Peyer's patch (tissue), 4 donors: ENCODE results near the gene COBL. TPM values are rescaled to one million over a fixed set of nuclear protein-coding genes. Genes with fewer than 3 reads are reported as not detected.

Experiments
- DNase-seq, 3 donors: peaks; one replicate each; pipeline ENCODE4 v3.0.0-alpha.2; 2017 to 2019
- H3K27ac ChIP-seq, 4 donors: fragments of 200-600 bp; sonication (generic); one replicate each; pipeline ENCODE4 v1.5.1; 2016 to 2019
- H3K27me3 ChIP-seq, 2 donors: fragments of 200-600 bp; sonication (generic); one replicate each; pipeline ENCODE4 v1.5.1; 2019
- H3K36me3 ChIP-seq, 3 donors: fragments of 200-600 bp; sonication (generic); one replicate each; pipeline ENCODE4 v1.5.1; 2016 to 2019
- H3K4me1 ChIP-seq, 4 donors: fragments of 200-600 bp; sonication (generic); one replicate each; pipeline ENCODE4 v1.5.1; 2016 to 2019
- H3K4me3 ChIP-seq, 4 donors: fragments of 200-600 bp; sonication (generic); 1 replicate in 3 of 4; 2 replicates in 1 of 4; pipeline ENCODE4 v1.5.1; 2016 to 2019; ENCODE audit warnings: mild to moderate bottlenecking in 1 of 4
- H3K9me3 ChIP-seq, 4 donors: fragments of 200-600 bp; sonication (generic); one replicate each; pipeline ENCODE4 v1.5.1; 2016 to 2019; ENCODE audit warnings: mild to moderate bottlenecking in 1 of 4
- POLR2A ChIP-seq, 2 donors: fragments of 450-650 bp; IDR thresholded peaks; one replicate each; pipeline ENCODE4 v1.5.1; 2017; ENCODE audit warnings: antibody characterized with exemption in 2 of 2, mild to moderate bottlenecking in 2 of 2, moderate library complexity in 2 of 2
- total RNA-seq, 4 donors: library from RNA; depleted of rRNA; stranded (reverse); fragments of >200 nt; gene quantifications; one replicate each; pipeline ENCODE4 v1.1.0, GENCODE V29; 2016
- TF ChIP-seq, protein P1 (sequence below), 6 experiments: fragments of 450-650 bp in 4 of 6; fragments of 200-600 bp in 2 of 6; sonication (generic) in 1 of 6; IDR thresholded peaks; one replicate each; pipeline ENCODE4 v1.5.1; 2017 to 2019; ENCODE audit warnings: antibody characterized with exemption in 6 of 6, mild to moderate bottlenecking in 3 of 6, moderate library complexity in 1 of 6

The COBL gene
- total RNA-seq, 4 donors from 2014 or later = 25.6 to 129 (median 116) TPM

DNA sequence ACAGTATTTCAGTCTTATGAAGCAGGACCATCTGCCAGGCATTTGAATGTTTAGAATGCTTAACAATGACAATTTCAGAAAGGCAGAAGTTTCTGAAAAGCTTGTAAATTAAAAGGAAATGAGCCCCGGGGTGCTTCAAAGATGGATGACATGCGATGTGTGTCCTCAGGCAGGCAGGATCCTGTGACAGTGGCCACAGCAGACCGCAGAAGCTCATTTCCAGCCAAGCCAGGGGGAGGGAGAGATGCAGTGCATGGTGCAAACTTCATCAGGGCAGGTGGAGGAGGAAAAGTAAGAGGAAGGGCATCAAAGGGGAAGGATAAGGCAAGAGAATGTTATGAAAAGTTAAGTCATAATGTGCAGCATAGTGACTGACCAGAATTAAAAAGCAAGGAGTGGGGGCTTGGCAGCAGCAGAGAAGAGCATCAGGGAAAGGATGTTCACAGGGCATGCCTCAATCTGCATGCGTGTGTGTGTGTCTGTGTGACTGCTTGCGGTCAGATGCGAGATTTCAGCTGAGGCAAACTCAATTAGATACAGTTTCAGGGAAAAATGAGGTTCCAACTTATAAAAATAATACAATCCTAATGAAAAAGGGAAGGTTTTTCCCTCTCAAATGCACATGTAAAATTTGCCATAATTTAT is 173.7 kb downstream of the COBL start:
- TF ChIP-seq, protein P1, sequence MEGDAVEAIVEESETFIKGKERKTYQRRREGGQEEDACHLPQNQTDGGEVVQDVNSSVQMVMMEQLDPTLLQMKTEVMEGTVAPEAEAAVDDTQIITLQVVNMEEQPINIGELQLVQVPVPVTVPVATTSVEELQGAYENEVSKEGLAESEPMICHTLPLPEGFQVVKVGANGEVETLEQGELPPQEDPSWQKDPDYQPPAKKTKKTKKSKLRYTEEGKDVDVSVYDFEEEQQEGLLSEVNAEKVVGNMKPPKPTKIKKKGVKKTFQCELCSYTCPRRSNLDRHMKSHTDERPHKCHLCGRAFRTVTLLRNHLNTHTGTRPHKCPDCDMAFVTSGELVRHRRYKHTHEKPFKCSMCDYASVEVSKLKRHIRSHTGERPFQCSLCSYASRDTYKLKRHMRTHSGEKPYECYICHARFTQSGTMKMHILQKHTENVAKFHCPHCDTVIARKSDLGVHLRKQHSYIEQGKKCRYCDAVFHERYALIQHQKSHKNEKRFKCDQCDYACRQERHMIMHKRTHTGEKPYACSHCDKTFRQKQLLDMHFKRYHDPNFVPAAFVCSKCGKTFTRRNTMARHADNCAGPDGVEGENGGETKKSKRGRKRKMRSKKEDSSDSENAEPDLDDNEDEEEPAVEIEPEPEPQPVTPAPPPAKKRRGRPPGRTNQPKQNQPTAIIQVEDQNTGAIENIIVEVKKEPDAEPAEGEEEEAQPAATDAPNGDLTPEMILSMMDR (IDR thresholded peaks at IDR 0.05) = no peak
- TF ChIP-seq POLR2A (IDR thresholded peaks at IDR 0.05) = no peak
- Histone ChIP-seq H3K36me3 (no peaks in the 10 kb centered on the region), H3K4me3 (no peak overlapping the region), H3K27ac (no peak overlapping the region), H3K9me3 (peaks cover 0 to 13% (median 3%) of the 10 kb centered on the region in 4 donors), H3K27me3 (no peaks in the 10 kb centered on the region), H3K4me1 (no peaks in the 10 kb centered on the region)
- no peak for DNase-seq

GRCh38 chr7:51141451-51142003 is 175.1 kb downstream of the COBL start:
- Histone ChIP-seq H3K4me1 (no peaks in the 10 kb centered on the region), H3K27me3 (no peaks in the 10 kb centered on the region), H3K27ac (no peak overlapping the region), H3K9me3 (no peaks in the 10 kb centered on the region), H3K36me3 (no peaks in the 10 kb centered on the region), H3K4me3 (no peak overlapping the region)
- no peak for DNase-seq
- TF ChIP-seq, protein P1 (IDR thresholded peaks at IDR 0.05) = peak in 3 of 6 experiments; percentile 30 to 32 (median 30)
- no peak for TF ChIP-seq POLR2A (IDR thresholded peaks at IDR 0.05)

GRCh38 chr7:51140199-51141164 is 176.1 kb downstream of the COBL start:
- Histone ChIP-seq H3K4me3 (no peak overlapping the region), H3K36me3 (peaks cover 0 to 8% (median 0%) of the 10 kb centered on the region in 3 donors), H3K27me3 (no peaks in the 10 kb centered on the region), H3K27ac (no peak overlapping the region), H3K9me3 (no peaks in the 10 kb centered on the region), H3K4me1 (no peaks in the 10 kb centered on the region)
- DNase-seq = no peak
- no peak for TF ChIP-seq POLR2A (IDR thresholded peaks at IDR 0.05)
- TF ChIP-seq, protein P1 (IDR thresholded peaks at IDR 0.05) = no peak

DNA sequence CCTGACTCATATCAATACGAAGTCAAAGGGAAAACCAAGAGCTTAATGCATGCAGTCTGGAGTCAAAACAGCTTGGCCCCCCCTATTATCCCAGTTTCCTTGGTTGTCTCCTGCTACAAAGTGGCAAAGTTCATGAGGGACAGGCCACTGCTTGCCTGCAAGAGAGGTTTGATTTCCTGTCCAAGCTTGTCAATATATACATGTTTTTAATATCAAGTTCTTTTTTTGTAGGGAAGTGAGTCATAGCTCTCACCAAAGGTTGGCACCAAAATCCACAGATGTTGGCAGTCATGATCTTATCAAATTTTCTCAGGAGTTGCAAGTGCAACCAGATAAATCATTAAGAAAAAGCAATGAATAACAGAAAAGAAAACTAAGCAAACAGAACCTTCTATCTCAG is 176.8 kb downstream of the COBL start:
- Histone ChIP-seq H3K36me3 (peaks cover 0 to 15% (median 0%) of the 10 kb centered on the region in 3 donors), H3K9me3 (no peaks in the 10 kb centered on the region), H3K27me3 (no peaks in the 10 kb centered on the region), H3K27ac (no peak overlapping the region), H3K4me3 (no peak overlapping the region), H3K4me1 (no peaks in the 10 kb centered on the region)
- TF ChIP-seq, protein P1 (IDR thresholded peaks at IDR 0.05) = no peak
- TF ChIP-seq POLR2A (IDR thresholded peaks at IDR 0.05) = no peak
- no peak for DNase-seq

GRCh38 chr7:51138123-51139085 is 178.2 kb downstream of the COBL start:
- H3K4me1 ChIP-seq = no peaks in the 10 kb centered on the region
- TF ChIP-seq, protein P1 (IDR thresholded peaks at IDR 0.05) = no peak
- TF ChIP-seq POLR2A (IDR thresholded peaks at IDR 0.05) = no peak
- H3K4me3 ChIP-seq = no peak overlapping the region
- no peaks in the 10 kb centered on the region for H3K27me3 ChIP-seq
- H3K27ac ChIP-seq = no peak overlapping the region
- no peaks in the 10 kb centered on the region for H3K9me3 ChIP-seq
- DNase-seq = no peak
- H3K36me3 ChIP-seq = peaks cover 0 to 24% (median 0%) of the 10 kb centered on the region in 3 donors
